WTC11 (cell line): ENCODE data around the gene CYBA.

ENCODE experiments used
- KAT7 ChIP-seq: sonication (generic); formaldehyde crosslinking; IDR thresholded peaks from 2 replicates; pipeline ENCODE4 v1.8.1; 2023; ENCODE audit warnings: missing genetic modification reagents, mild to moderate bottlenecking, borderline replicate concordance
- TF ChIP-seq, protein P1 (sequence below): sonication (generic); formaldehyde crosslinking; IDR thresholded peaks from 2 replicates; pipeline ENCODE4 v1.8.0; 2022; ENCODE audit warnings: missing genetic modification reagents

DNA sequence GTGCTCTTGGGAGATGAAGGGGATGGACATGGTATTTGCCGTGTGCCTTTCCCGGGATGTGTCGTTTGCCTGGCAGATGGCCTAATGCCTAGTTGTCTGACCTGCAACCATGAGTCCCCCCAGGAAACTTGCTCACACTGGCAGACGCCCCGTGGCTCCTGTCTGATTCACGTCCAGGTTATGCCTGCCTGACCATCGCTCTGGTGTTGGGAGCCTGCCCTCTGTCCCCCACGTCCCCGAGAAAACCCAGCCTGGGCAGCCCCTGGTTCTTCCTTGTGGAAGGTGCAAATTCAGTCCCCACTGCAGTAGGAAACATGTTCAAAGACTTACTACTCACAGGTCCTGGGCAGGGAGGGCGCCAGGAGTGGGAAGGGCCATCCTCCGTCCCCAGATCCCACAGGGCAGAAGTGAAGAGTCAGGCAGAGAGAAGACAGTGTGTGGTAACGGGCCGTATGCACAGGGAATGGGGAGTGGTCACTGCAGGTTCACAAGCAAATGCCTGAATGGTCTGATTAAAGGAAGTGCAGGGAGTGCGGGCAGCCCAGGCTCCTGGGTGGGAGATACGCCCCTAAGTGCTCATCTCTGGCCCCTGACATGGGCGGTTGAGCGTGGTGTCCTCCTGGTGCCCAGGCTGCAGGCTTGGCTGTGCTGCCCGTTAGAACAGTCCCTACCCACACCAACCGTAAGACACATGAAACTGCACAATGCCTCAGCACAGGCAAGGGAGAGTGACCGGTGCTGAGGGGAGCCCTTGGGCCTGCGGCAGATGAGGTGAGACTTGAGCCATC, 39.7 kb upstream of the CYBA start:
- TF ChIP-seq, protein P1, sequence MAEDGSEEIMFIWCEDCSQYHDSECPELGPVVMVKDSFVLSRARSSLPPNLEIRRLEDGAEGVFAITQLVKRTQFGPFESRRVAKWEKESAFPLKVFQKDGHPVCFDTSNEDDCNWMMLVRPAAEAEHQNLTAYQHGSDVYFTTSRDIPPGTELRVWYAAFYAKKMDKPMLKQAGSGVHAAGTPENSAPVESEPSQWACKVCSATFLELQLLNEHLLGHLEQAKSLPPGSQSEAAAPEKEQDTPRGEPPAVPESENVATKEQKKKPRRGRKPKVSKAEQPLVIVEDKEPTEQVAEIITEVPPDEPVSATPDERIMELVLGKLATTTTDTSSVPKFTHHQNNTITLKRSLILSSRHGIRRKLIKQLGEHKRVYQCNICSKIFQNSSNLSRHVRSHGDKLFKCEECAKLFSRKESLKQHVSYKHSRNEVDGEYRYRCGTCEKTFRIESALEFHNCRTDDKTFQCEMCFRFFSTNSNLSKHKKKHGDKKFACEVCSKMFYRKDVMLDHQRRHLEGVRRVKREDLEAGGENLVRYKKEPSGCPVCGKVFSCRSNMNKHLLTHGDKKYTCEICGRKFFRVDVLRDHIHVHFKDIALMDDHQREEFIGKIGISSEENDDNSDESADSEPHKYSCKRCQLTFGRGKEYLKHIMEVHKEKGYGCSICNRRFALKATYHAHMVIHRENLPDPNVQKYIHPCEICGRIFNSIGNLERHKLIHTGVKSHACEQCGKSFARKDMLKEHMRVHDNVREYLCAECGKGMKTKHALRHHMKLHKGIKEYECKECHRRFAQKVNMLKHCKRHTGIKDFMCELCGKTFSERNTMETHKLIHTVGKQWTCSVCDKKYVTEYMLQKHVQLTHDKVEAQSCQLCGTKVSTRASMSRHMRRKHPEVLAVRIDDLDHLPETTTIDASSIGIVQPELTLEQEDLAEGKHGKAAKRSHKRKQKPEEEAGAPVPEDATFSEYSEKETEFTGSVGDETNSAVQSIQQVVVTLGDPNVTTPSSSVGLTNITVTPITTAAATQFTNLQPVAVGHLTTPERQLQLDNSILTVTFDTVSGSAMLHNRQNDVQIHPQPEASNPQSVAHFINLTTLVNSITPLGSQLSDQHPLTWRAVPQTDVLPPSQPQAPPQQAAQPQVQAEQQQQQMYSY (CRISPR knock-in tag) = no peak
- no peak for TF ChIP-seq KAT7 (CRISPR knock-in tag)
